Activated CD8-positive, alpha-beta T cell treated with anti-CD3 and anti-CD28 coated beads for 36 hours (primary cell): ENCODE results near the gene COL6A5. TPM values are rescaled to one million over a fixed set of nuclear protein-coding genes. Genes with fewer than 3 reads are reported as not detected.

Experiments
- ATAC-seq: fragments of 200-7000 bp; cut with Tn5 transposase; one replicate; pipeline ENCODE4 v1.10.0; 2021; ENCODE audit warnings: mild to moderate bottlenecking, moderate library complexity
- CTCF ChIA-PET: fragments of 350-600 bp; sonication (Branson Sonifier 250); formaldehyde crosslinking; loops from one replicate; lab custom pipeline; 2021; ENCODE audit warnings: antibody characterized with exemption; lab: Charles Lee
- POLR2A ChIA-PET: fragments of 350-600 bp; sonication (Branson Sonifier 250); formaldehyde crosslinking; loops from one replicate; lab custom pipeline; 2021; ENCODE audit warnings: antibody characterized with exemption; lab: Charles Lee
- DNase-seq: peaks from one replicate; pipeline ENCODE4 v3.0.0-alpha.2; 2020
- H3K27ac Mint-ChIP-seq: one replicate; pipeline ENCODE4 v1.8.0; 2021; ENCODE audit warnings: mild to moderate bottlenecking, mixed read lengths
- H3K27me3 Mint-ChIP-seq: one replicate; pipeline ENCODE4 v1.8.0; 2021; ENCODE audit warnings: mixed read lengths
- H3K36me3 Mint-ChIP-seq: one replicate; pipeline ENCODE4 v1.8.0; 2021; ENCODE audit warnings: low read depth, mixed read lengths
- H3K4me1 Mint-ChIP-seq: one replicate; pipeline ENCODE4 v1.8.0; 2021; ENCODE audit warnings: low read depth, mixed read lengths
- H3K4me3 Mint-ChIP-seq: one replicate; pipeline ENCODE4 v1.8.0; 2021; ENCODE audit warnings: mild to moderate bottlenecking, moderate library complexity, mixed read lengths
- H3K9me3 Mint-ChIP-seq: one replicate; pipeline ENCODE4 v1.8.0; 2021; ENCODE audit warnings: mixed read lengths
- intact Hi-C: fragments of 100-400 bp; cut with micrococcal nuclease; formaldehyde crosslinking; loops from one replicate; pipeline ENCODE4 v1.10.0; 2022
- total RNA-seq, 2 experiments: library from RNA; stranded (reverse); gene quantifications; one replicate each; pipeline ENCODE4 v1.2.3, GENCODE V29; 2021
- TF ChIP-seq, protein P1 (sequence below): fragments of 200-600 bp; IDR thresholded peaks from one replicate; pipeline ENCODE4 v1.8.0; 2022; ENCODE audit warnings: antibody characterized with exemption, mild to moderate bottlenecking

Gene COL6A5
- total RNA-seq, 2 experiments from 2014 or later = not detected

GRCh38 chr3:130506031-130506430 is 160.6 kb downstream of the COL6A5 start:
- ATAC-seq = no peak

GRCh38 chr3:130507746-130508145 is 162.3 kb downstream of the COL6A5 start:
- Mint-ChIP-seq H3K4me3 (no peak overlapping the region), H3K36me3 (no peaks in the 10 kb centered on the region), H3K4me1 (no peaks in the 10 kb centered on the region), H3K27me3 (peaks cover 13% of the 10 kb centered on the region), H3K9me3 (no peaks in the 10 kb centered on the region), H3K27ac (no peak overlapping the region)
- ChIA-PET POLR2A (no interaction called here), CTCF (interaction anchor here (1.2 kb wide), 1 partner anchor 19 kb away, joined by 3 read pairs; no protein-coding TSS in a partner anchor)
- ATAC-seq (no peak), DNase-seq (no peak)
- intact Hi-C loops = no loop called here
- TF ChIP-seq, protein P1, sequence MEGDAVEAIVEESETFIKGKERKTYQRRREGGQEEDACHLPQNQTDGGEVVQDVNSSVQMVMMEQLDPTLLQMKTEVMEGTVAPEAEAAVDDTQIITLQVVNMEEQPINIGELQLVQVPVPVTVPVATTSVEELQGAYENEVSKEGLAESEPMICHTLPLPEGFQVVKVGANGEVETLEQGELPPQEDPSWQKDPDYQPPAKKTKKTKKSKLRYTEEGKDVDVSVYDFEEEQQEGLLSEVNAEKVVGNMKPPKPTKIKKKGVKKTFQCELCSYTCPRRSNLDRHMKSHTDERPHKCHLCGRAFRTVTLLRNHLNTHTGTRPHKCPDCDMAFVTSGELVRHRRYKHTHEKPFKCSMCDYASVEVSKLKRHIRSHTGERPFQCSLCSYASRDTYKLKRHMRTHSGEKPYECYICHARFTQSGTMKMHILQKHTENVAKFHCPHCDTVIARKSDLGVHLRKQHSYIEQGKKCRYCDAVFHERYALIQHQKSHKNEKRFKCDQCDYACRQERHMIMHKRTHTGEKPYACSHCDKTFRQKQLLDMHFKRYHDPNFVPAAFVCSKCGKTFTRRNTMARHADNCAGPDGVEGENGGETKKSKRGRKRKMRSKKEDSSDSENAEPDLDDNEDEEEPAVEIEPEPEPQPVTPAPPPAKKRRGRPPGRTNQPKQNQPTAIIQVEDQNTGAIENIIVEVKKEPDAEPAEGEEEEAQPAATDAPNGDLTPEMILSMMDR = no peak

More at GRCh38 chr3:130506031-130506430, 160.6 kb downstream of the COL6A5 start:
- ChIA-PET CTCF (no interaction called here), POLR2A (no interaction called here)
- no peaks in the 10 kb centered on the region for H3K4me1 Mint-ChIP-seq
- TF ChIP-seq, protein P1 = no peak
- no peaks in the 10 kb centered on the region for H3K36me3 Mint-ChIP-seq
- no peak overlapping the region for H3K27ac Mint-ChIP-seq
- intact Hi-C loops = no loop called here
- DNase-seq = no peak
- no peaks in the 10 kb centered on the region for H3K9me3 Mint-ChIP-seq
- H3K27me3 Mint-ChIP-seq = peaks cover 12% of the 10 kb centered on the region
- no peak overlapping the region for H3K4me3 Mint-ChIP-seq

DNA sequence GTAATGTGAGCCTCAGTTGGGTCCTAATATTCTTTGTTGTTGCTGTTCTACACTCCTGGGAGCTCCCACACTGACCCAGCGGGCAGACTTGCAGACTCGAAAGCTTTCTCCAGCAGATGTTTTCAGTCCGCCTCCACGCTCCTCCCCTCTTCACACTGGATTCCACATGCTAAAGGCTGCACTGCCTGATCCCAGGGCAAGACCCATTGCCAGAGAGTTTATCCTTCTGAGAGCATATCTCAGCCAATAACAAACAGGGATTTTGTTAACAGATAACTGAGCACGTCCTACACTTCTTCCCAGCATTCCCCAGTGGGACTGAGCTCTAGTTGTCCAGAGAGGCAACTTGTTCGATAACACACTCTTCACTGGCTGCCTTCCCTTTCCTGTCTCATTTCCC is 163.5 kb downstream of the COL6A5 start:
- DNase-seq (no peak), ATAC-seq (no peak)
- H3K36me3 Mint-ChIP-seq = no peaks in the 10 kb centered on the region
- peaks cover 13% of the 10 kb centered on the region for H3K27me3 Mint-ChIP-seq
- H3K27ac Mint-ChIP-seq = no peak overlapping the region
- intact Hi-C loops = no loop called here
- H3K4me3 Mint-ChIP-seq = no peak overlapping the region
- H3K9me3 Mint-ChIP-seq = no peaks in the 10 kb centered on the region
- no peaks in the 10 kb centered on the region for H3K4me1 Mint-ChIP-seq
- TF ChIP-seq, protein P1 = no peak
- ChIA-PET CTCF (no interaction called here), POLR2A (no interaction called here)

GRCh38 chr3:130514681-130515080 is 169.2 kb downstream of the COL6A5 start:
- Mint-ChIP-seq H3K27me3 (peaks cover 29% of the 10 kb centered on the region), H3K4me3 (no peak overlapping the region), H3K4me1 (no peaks in the 10 kb centered on the region), H3K27ac (no peak overlapping the region), H3K36me3 (no peaks in the 10 kb centered on the region), H3K9me3 (no peaks in the 10 kb centered on the region)
- CTCF ChIA-PET = interaction anchor here (0.9 kb wide), 1 partner anchor 24 kb away, joined by 4 read pairs; no protein-coding TSS in a partner anchor
- TF ChIP-seq, protein P1 = no peak
- ATAC-seq (no peak), DNase-seq (no peak)
- intact Hi-C loops = no loop called here
- POLR2A ChIA-PET = no interaction called here

- DNase-seq (no peak), ATAC-seq (no peak)
- intact Hi-C loops = no loop called here
- Mint-ChIP-seq H3K27me3 (peaks cover 30% of the 10 kb centered on the region), H3K4me1 (no peaks in the 10 kb centered on the region), H3K9me3 (no peaks in the 10 kb centered on the region), H3K36me3 (no peaks in the 10 kb centered on the region), H3K4me3 (no peak overlapping the region), H3K27ac (no peak overlapping the region)
- TF ChIP-seq, protein P1 = no peak
- ChIA-PET POLR2A (no interaction called here), CTCF (no interaction called here)
Measured at GRCh38 chr3:130515755-130516154, 170.3 kb downstream of the COL6A5 start.
